Measurements from ENCODE around the gene COBL.
A peak's percentile ranks its signal among the peaks of the same experiment; 100 is the strongest.

The COBL gene

GRCh38 chr7:51029131-51029530 lies 287.5 kb downstream of the COBL start:
- Histone ChIP-seq H2AFZ (no peak overlapping the region), H3K27ac (peak overlapping the region; percentile 2), H3K9me3 (ENCODE audit: control insufficient read depth, low read length) (no peaks in the 10 kb centered on the region), H3K9ac (no peak overlapping the region), H3K4me2 (ENCODE audit: low read length) (no peak overlapping the region), H3K4me1 (no peaks in the 10 kb centered on the region), H3K27me3 (ENCODE audit: control insufficient read depth, insufficient read depth, low read length) (no peaks in the 10 kb centered on the region), H3K4me3 (ENCODE audit: low read depth, low read length) (no peak overlapping the region), H3K36me3 (ENCODE audit: control insufficient read depth, insufficient read depth, low read length) (no peaks in the 10 kb centered on the region), H3K79me2 (no peaks in the 10 kb centered on the region)
- TF ChIP-seq, protein P1, sequence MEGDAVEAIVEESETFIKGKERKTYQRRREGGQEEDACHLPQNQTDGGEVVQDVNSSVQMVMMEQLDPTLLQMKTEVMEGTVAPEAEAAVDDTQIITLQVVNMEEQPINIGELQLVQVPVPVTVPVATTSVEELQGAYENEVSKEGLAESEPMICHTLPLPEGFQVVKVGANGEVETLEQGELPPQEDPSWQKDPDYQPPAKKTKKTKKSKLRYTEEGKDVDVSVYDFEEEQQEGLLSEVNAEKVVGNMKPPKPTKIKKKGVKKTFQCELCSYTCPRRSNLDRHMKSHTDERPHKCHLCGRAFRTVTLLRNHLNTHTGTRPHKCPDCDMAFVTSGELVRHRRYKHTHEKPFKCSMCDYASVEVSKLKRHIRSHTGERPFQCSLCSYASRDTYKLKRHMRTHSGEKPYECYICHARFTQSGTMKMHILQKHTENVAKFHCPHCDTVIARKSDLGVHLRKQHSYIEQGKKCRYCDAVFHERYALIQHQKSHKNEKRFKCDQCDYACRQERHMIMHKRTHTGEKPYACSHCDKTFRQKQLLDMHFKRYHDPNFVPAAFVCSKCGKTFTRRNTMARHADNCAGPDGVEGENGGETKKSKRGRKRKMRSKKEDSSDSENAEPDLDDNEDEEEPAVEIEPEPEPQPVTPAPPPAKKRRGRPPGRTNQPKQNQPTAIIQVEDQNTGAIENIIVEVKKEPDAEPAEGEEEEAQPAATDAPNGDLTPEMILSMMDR (IDR thresholded peaks at IDR 0.05) = no peak

GRCh38 chr7:51027935-51028830 lies 288.4 kb downstream of the COBL start:
- Histone ChIP-seq H3K4me1 (no peaks in the 10 kb centered on the region), H3K27me3 (ENCODE audit: control insufficient read depth, insufficient read depth, low read length) (no peaks in the 10 kb centered on the region), H3K4me2 (ENCODE audit: low read length) (no peak overlapping the region), H3K27ac (peak overlapping the region; percentile 2), H3K9me3 (ENCODE audit: control insufficient read depth, low read length) (no peaks in the 10 kb centered on the region), H3K9ac (no peak overlapping the region), H2AFZ (no peak overlapping the region), H3K79me2 (no peaks in the 10 kb centered on the region), H3K36me3 (ENCODE audit: control insufficient read depth, insufficient read depth, low read length) (no peaks in the 10 kb centered on the region), H3K4me3 (ENCODE audit: low read depth, low read length) (no peak overlapping the region)
- TF ChIP-seq, protein P1 (IDR thresholded peaks at IDR 0.05) = no peak

DNA sequence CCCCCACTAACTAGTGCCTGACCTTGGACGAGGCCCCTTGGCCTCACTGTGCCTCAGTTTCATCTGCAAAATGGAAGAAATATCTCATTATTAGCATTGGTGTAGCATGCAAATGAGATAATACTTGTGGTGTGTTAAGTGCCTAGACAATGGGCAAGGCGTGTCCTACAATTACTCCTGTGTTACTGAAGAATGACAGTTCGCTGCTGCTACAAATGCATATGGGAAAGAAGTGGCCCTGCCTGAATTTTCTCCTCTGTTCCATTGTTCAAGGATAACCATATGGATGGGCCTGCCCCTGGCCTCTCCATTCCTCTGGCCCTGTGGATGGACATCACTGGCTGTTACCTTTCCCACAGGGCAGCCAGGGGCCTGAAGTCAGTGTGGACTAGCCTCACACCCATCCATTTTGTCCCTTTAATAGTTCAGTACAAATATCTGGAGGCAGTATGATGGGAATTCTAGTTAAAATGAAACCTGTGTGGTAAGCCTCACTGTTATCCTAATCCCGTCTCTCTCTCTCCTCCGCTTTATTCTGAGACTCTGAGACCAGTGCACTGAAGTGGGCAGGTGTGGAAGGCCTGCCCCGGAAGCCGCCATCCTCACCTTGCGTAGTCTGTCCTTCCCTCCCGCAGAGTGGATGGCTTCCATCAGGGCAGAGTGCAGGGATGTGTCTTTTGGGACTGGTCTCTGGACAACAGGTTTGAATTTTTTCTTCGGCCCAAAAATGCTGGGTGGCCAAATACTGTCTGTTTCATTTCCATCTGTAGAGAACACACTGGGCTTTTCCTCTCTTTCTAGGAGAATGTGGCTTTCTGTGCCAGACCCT lies 289.3 kb downstream of the COBL start:
- Histone ChIP-seq H3K9me3 (ENCODE audit: control insufficient read depth, low read length) (no peaks in the 10 kb centered on the region), H2AFZ (no peak overlapping the region), H3K79me2 (no peaks in the 10 kb centered on the region), H3K9ac (no peak overlapping the region), H3K4me2 (ENCODE audit: low read length) (no peak overlapping the region), H3K4me1 (no peaks in the 10 kb centered on the region), H3K36me3 (ENCODE audit: control insufficient read depth, insufficient read depth, low read length) (no peaks in the 10 kb centered on the region), H3K27ac (no peak overlapping the region), H3K27me3 (ENCODE audit: control insufficient read depth, insufficient read depth, low read length) (no peaks in the 10 kb centered on the region), H3K4me3 (ENCODE audit: low read depth, low read length) (no peak overlapping the region)
- TF ChIP-seq, protein P1 (IDR thresholded peaks at IDR 0.05) = no peak

- TF ChIP-seq, protein P1 (IDR thresholded peaks at IDR 0.05) = no peak
- no peak overlapping the region for H3K4me2 ChIP-seq (ENCODE audit: low read length)
- no peak overlapping the region for H2AFZ ChIP-seq
- no peaks in the 10 kb centered on the region for H3K36me3 ChIP-seq (ENCODE audit: control insufficient read depth, insufficient read depth, low read length)
- no peak overlapping the region for H3K27ac ChIP-seq
- no peaks in the 10 kb centered on the region for H3K27me3 ChIP-seq (ENCODE audit: control insufficient read depth, insufficient read depth, low read length)
- no peak overlapping the region for H3K9ac ChIP-seq
- no peaks in the 10 kb centered on the region for H3K79me2 ChIP-seq
- H3K9me3 ChIP-seq (ENCODE audit: control insufficient read depth, low read length) = no peaks in the 10 kb centered on the region
- no peak overlapping the region for H3K4me3 ChIP-seq (ENCODE audit: low read depth, low read length)
- H3K4me1 ChIP-seq = no peaks in the 10 kb centered on the region
These were observed 290.3 kb downstream of the COBL start for GRCh38 chr7:51026341-51026740.
